NK-92 (cell line): ENCODE measurements around the gene DHRSX.
"Not testable (repeated sequence)": the region's sequence is repeated elsewhere in the genome, so short reads cannot be mapped to it uniquely, and the experiment has no call there.

ENCODE experiments used
- DNase-seq: peaks from one replicate; lab custom pipeline; 2025; ENCODE audit not compliant: unreplicated experiment; lab: John Stamatoyannopoulos, UW

DHRSX gene

DNA sequence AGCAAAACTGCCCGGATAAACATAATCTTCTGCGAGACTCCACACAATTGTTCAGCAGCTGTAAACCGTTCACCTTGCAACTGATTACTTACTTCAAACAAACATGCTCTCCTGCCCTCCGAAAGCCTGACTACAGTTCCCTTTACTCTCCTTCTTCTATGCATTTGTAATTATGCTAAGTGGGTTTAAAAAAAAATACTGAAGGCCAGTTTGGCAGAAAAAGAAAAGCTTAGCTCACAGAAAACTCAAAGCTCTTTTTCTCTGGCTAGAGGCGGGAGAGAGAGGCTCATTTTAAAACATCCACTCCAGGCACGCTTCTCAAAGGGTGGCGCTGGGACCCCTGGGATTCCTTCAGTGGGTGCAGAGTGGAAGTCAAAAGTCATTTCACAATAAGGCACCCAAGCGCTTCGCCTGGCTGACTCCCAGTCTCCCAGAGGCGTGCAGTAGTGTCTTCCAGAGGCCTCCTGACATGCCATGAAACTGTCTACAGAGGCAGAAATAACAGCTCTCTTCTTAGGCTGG is 1.9 kb downstream of the DHRSX start:
- DNase-seq, result no peak

GRCh38 chrX:2497961-2498780 is 2.6 kb downstream of the DHRSX start:
- no peak for DNase-seq

GRCh38 chrX:2495595-2495994 is 5.2 kb downstream of the DHRSX start:
- no peak for DNase-seq

DNA sequence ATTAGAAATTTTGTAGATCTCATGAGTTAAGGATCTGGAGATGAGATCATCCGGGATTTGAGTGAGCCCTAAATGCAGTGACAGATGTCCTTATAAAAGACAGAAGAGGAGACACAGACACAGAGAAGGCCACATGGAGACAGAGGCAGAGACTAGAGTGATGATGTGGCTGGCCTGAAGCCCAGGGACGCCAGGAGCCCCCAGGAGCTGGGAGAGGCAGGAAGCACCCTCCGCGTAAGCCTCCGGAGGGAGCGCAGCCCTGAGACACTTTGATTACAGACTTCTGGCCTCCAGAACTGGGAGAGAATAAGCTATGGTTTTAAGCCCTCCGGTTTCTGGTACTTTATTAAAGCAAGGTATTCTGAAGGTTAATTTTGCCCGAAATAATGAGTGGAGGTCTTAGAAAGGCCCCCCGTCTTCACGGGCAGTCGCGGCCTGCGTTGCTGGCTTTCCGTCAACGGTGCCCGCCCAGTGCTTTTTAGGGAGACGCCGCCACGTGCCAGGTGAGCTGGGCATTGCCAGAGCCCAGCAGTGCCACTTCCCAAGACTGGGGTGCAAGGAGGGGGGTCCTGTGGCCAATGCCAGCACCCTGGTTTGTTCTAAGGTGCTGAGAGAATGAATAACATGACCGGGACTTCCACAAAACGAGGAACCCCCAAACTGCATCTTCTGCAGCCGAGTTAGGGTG is 8.1 kb downstream of the DHRSX start:
- DNase-seq, result no peak

- no peak for DNase-seq
Observed at GRCh38 chrX:2490634-2491033, 10.1 kb downstream of the DHRSX start.

DNA sequence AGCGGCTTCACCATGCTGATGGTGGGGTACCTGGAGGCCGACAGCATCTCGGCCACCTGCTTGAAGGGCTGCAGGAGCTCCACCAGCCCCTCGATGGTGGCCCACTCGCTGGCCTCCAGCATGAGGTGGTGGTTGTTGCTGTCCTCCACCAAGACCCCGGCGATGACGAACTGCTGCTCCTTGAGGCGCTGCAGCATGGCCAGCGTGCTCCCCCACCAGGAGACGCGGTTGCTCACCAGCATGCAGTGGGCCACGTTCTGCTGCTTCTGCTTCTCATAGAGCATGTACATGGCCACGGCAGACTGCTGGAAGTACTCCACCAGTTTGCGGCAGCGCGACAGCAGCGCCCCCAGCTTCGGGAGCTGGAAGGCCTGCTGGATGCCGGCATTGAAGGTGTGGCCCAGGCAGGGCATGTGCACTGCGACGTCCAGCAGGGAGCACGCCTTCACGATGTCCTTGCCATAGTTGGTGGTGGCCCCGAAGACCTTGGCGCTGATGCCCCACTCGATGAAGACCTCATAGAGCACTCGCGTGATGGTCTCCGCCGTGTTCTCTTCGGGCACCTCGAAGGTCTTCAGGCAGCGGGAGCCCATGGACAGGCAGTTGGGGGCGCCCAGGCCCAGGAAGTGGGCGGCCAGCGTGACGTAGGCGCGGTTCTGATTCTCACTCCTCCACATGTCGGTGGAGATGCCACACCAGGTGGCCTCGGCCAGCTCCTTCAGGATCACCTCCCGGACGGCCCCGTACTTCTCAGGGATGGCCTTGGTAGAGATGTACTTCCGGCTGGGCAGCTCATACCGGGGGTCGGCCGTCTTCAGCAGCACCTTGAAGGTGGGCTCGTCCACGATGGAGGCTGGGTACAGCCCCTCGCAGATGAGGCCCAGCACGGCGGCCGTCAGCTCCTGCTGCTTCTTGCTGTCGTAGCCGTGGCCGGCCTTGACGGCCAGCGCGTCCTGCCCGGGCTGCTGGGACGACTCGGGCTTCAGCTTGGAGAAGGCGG is 11.0 kb downstream of the DHRSX start:
- DNase-seq, result no peak

- no peak for DNase-seq
Observed at GRCh38 chrX:2488621-2489285, 12.0 kb downstream of the DHRSX start.

DNA sequence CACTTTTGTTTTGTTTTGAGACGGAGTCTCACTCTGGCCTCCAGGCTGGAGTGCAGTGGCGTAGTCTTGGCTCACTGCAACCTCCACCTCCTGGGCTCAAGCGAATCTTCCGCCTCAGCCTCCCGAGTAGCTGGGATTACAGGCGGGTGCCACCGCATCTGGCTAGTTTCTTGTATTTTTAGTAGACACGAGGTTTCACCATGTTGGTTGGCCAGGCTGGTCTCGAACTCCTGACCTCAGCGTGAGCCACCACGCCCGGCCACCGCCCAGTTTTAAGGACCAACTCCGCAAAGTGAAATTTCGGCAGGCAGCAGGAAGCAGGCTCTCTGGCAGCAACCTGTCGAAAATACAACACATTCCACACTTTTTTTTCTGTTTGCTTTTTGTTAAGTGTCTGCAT is 13.4 kb downstream of the DHRSX start:
- DNase-seq, result no peak

GRCh38 chrX:2486476-2487133 is 14.2 kb downstream of the DHRSX start:
- DNase-seq, result no peak

GRCh38 chrX:2485789-2486345 is 14.9 kb downstream of the DHRSX start:
- DNase-seq, result no peak

DNA sequence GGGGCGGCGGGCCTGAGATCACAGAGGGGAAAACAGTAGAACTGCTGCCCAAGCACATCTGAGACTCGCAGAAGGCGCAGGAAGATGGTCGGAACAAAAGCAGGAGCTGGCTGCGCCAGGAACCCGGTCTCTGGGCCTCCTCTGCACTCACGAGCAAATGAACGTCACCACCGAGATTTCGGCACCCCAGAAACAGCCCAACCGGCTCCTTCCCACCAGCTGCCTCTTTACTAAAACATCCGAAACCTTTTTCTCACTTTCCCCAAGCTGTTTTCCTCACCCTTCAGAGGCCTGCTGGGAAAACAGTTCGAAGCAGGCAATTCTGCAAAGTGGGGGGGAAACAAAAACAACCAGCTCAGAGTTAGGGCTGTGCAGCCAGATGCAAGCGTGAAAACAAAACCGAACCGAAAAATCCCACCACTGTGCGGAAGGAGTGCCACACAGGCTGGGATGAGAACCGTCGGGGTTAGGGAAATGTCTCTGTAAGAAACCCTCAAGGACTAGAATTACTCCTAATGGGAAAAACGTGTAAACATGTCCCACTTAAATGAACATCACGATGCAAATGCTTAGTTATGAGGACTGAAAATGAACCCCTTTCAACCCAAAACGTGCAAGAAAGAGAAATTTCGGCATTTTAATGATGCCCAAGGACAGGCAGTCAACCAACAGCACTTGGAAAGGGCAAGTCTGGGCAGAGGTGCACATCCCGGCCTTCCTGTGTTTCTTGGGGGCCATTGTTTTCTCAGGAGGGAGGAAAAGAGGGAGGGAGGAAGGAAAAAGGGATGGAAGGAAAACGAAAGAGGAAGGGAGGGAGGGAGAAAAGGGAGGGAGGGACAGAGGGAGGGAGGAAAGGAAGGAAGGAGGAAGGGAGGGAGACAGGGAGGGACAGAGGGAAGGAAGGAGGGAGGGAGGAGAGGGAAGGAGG is 15.8 kb downstream of the DHRSX start:
- DNase-seq, result no peak

DNA sequence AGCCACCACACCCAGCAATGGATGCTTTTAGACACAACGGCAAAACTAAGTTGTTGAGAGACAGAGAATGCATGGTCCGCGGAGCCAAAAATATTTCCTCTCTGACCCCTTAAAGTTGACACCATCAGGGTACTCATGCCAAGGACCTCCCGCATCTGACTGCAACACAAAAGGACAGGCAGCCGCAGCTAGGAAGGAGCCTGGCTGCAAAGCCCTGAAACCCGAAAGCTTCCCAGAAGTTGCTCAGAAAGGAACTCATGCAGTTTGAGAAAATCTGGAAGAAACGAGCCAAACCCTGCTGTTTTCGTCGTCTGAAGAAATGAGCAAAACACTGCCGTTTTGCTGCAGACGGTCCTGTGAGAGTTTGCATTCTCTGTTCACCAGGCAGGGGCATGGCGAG is 16.5 kb downstream of the DHRSX start:
- no peak for DNase-seq

DNA sequence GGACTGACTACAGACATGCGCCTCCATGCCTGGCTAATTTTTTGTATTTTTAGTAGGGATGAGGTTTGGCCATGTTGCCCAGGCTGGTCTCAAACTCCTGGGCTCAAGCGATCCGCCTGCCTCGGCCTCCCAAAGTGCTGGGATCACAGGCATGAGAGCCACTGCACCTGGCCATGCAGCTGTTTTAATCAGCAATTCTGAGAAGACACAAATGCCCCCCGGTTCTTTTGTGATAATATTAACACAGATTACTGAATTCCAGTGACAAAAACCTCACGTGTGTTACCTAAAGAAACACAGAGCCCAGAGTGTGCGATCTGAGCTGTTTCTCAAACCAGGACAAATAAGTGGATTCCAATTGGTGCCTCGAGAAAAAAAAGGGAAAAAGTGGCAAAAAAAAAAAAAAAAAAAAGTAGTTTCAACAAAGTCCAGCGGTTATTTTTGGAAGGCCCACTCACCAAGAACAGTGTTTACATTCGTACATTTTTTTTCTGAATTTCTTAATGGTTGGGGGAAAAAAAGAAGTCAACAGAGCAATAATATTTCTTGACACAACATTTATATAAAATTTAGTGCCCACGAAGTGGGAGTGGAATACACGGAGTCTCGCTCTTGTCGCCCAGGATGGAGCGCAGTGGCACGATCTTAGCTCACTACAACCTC is 17.2 kb downstream of the DHRSX start:
- DNase-seq, result no peak

GRCh38 chrX:2481597-2481996 is 19.2 kb downstream of the DHRSX start:
- not testable (repeated sequence) for DNase-seq

DNA sequence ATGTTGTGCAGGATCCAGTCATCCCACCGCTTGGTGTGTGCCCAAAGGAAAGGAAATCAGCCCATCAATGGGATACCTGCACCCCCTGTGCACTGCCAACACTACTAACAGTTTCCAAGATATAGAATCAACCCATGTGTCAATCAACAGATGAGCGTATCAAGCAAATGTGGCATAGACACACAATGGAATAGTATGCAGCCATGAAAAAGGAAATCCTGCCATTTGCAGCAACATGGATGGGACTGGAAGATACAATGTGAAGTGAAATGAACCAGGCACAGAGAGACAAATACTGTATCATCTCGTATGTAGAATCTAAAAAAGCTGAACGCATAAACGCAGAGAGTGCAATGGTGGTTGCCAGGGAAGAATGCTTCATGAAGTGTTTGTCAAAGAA is 20.8 kb downstream of the DHRSX start:
- not testable (repeated sequence) for DNase-seq

GRCh38 chrX:2479420-2479780 is 21.4 kb downstream of the DHRSX start:
- no peak for DNase-seq

DNA sequence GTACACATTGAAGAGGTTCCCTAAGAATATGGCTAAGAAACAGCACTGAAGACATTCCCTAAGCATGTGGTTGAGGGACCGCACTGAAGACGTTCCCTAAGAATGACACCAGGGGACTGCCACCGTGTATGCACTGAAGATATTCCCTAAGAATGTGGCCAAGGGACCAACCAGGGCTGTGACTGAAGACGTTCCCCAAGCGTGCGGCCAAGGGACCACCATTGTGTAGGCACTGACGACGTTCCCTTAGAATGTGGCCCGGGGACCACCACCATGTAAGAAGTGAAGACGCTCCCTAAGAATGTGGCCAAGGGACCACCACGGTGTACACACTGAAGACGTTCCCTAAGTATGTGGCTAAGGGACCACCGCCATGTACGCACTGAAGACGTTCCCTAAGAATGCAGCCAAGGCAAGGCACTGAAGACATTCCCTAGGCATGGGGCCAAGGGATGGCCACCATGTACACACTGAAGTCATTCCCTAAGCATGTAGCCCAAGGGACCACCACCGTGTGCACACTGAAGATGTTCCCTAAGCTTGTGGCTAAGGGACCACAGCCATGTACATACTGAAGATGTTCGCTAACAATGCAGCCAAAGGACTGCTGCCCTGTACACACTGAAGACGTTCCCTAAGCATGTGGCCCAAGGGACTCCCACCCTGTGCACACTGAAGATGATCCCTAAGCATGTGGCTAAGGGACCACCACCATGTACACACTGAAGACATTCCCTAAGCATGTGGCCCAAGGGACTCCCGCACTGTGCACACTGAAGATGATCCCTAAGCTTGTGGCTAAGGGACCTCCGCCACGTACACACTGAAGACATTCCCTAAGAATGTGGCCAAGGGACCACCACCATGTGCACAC is 22.0 kb downstream of the DHRSX start:
- DNase-seq, result no peak
